DMS153 (cell line): ENCODE results near the gene MTHFD2L.

Experiments
- DNase-seq: peaks from one replicate; lab custom pipeline; 2025; lab: John Stamatoyannopoulos, UW

Gene MTHFD2L

GRCh38 chr4:74132944-74133343 is 25.0 kb upstream of the MTHFD2L start:
- no peak for DNase-seq

- peak; percentile 64 for DNase-seq
Observed at GRCh38 chr4:74133786-74134499, 24.0 kb upstream of the MTHFD2L start.

- DNase-seq, result no peak
Observed at GRCh38 chr4:74134500-74134852, 23.4 kb upstream of the MTHFD2L start.

- no peak for DNase-seq
Observed at GRCh38 chr4:74146581-74147129, 11.3 kb upstream of the MTHFD2L start.

GRCh38 chr4:74148205-74148604 is 9.7 kb upstream of the MTHFD2L start:
- DNase-seq, result no peak

GRCh38 chr4:74152836-74153235 is 5.1 kb upstream of the MTHFD2L start:
- DNase-seq, result no peak

GRCh38 chr4:74156521-74156920 is 1.4 kb upstream of the MTHFD2L start:
- DNase-seq, result no peak

GRCh38 chr4:74157154-74157553 is 764 bp upstream of the MTHFD2L start:
- DNase-seq, result no peak

- DNase-seq, result no peak
Observed at GRCh38 chr4:74158466-74159142, 686 bp downstream of the MTHFD2L start.

- DNase-seq, result no peak
Observed at GRCh38 chr4:74159143-74159709, 1.3 kb downstream of the MTHFD2L start.

GRCh38 chr4:74161666-74162450 is 3.9 kb downstream of the MTHFD2L start:
- DNase-seq, result no peak

GRCh38 chr4:74166135-74166534 is 8.2 kb downstream of the MTHFD2L start:
- DNase-seq, result no peak

GRCh38 chr4:74166818-74167217 is 8.9 kb downstream of the MTHFD2L start:
- no peak for DNase-seq

- no peak for DNase-seq
Observed at GRCh38 chr4:74167585-74167984, 9.7 kb downstream of the MTHFD2L start.

GRCh38 chr4:74168841-74169240 is 10.9 kb downstream of the MTHFD2L start:
- no peak for DNase-seq

GRCh38 chr4:74173321-74173720 is 15.4 kb downstream of the MTHFD2L start:
- DNase-seq, result no peak

- no peak for DNase-seq
Observed at GRCh38 chr4:74174421-74174820, 16.5 kb downstream of the MTHFD2L start.

- DNase-seq, result no peak
Observed at GRCh38 chr4:74174941-74175340, 17.0 kb downstream of the MTHFD2L start.

- DNase-seq, result no peak
Observed at GRCh38 chr4:74175379-74175778, 17.5 kb downstream of the MTHFD2L start.

GRCh38 chr4:74178798-74179197 is 20.9 kb downstream of the MTHFD2L start:
- no peak for DNase-seq

GRCh38 chr4:74181219-74181618 is 23.3 kb downstream of the MTHFD2L start:
- no peak for DNase-seq

- DNase-seq, result no peak
Observed at GRCh38 chr4:74188912-74189311, 31.0 kb downstream of the MTHFD2L start.
